Glutamatergic neuron (in vitro differentiated cells): ENCODE measurements around the gene CDC7. TPM values are rescaled to one million over a fixed set of nuclear protein-coding genes. Genes with fewer than 3 reads are reported as not detected.

Source experiments
- DNase-seq: peaks from one replicate; pipeline ENCODE4 v3.0.0; 2022
- H3K27ac Mint-ChIP-seq: one replicate; pipeline ENCODE4 v1.8.0; 2020; ENCODE audit warnings: mild to moderate bottlenecking, mixed read lengths, inconsistent platforms; ENCODE audit not compliant: unreplicated experiment
- H3K27me3 Mint-ChIP-seq: one replicate; pipeline ENCODE4 v1.8.0; 2020; ENCODE audit warnings: mild to moderate bottlenecking, moderate library complexity, mixed read lengths, inconsistent platforms; ENCODE audit not compliant: unreplicated experiment
- H3K36me3 Mint-ChIP-seq: one replicate; pipeline ENCODE4 v1.8.0; 2020; ENCODE audit warnings: mild to moderate bottlenecking, mixed read lengths, inconsistent platforms; ENCODE audit not compliant: unreplicated experiment
- H3K4me1 Mint-ChIP-seq: one replicate; pipeline ENCODE4 v1.8.0; 2020; ENCODE audit warnings: mild to moderate bottlenecking, low read depth, mixed read lengths, inconsistent platforms; ENCODE audit not compliant: unreplicated experiment
- H3K4me3 Mint-ChIP-seq: one replicate; pipeline ENCODE4 v1.8.0; 2020; ENCODE audit warnings: mild to moderate bottlenecking, mixed read lengths, inconsistent platforms; ENCODE audit not compliant: unreplicated experiment
- H3K9me3 Mint-ChIP-seq: one replicate; pipeline ENCODE4 v1.8.0; 2020; ENCODE audit warnings: mild to moderate bottlenecking, moderate library complexity, mixed read lengths, inconsistent platforms; ENCODE audit not compliant: unreplicated experiment
- total RNA-seq: library from RNA; stranded (reverse); fragmentation: NEBNext Ultra II Directional; extraction: Animal tissue kit (Norgen Biotek cat#: 25700); gene quantifications from one replicate; pipeline ENCODE4 v1.2.1, GENCODE V29; 2021; ENCODE audit not compliant: unreplicated experiment
- TF ChIP-seq, protein P1 (sequence below): fragments of 200-600 bp; sonication (generic); IDR thresholded peaks from one replicate; pipeline ENCODE4 v1.5.0; 2021; ENCODE audit not compliant: partially characterized antibody, unreplicated experiment

CDC7 gene
- total RNA-seq, 1 donor from 2014 or later, result 9.9 TPM

GRCh38 chr1:91557826-91558225 is 57.2 kb downstream of the CDC7 start:
- no peaks in the 10 kb centered on the region for H3K27me3 Mint-ChIP-seq
- H3K4me1 Mint-ChIP-seq, result peaks cover 2% of the 10 kb centered on the region
- H3K27ac Mint-ChIP-seq, result no peak overlapping the region
- DNase-seq, result no peak
- H3K9me3 Mint-ChIP-seq, result no peaks in the 10 kb centered on the region
- no peak overlapping the region for H3K4me3 Mint-ChIP-seq
- TF ChIP-seq, protein P1, sequence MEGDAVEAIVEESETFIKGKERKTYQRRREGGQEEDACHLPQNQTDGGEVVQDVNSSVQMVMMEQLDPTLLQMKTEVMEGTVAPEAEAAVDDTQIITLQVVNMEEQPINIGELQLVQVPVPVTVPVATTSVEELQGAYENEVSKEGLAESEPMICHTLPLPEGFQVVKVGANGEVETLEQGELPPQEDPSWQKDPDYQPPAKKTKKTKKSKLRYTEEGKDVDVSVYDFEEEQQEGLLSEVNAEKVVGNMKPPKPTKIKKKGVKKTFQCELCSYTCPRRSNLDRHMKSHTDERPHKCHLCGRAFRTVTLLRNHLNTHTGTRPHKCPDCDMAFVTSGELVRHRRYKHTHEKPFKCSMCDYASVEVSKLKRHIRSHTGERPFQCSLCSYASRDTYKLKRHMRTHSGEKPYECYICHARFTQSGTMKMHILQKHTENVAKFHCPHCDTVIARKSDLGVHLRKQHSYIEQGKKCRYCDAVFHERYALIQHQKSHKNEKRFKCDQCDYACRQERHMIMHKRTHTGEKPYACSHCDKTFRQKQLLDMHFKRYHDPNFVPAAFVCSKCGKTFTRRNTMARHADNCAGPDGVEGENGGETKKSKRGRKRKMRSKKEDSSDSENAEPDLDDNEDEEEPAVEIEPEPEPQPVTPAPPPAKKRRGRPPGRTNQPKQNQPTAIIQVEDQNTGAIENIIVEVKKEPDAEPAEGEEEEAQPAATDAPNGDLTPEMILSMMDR, result no peak
- H3K36me3 Mint-ChIP-seq, result no peaks in the 10 kb centered on the region

DNA sequence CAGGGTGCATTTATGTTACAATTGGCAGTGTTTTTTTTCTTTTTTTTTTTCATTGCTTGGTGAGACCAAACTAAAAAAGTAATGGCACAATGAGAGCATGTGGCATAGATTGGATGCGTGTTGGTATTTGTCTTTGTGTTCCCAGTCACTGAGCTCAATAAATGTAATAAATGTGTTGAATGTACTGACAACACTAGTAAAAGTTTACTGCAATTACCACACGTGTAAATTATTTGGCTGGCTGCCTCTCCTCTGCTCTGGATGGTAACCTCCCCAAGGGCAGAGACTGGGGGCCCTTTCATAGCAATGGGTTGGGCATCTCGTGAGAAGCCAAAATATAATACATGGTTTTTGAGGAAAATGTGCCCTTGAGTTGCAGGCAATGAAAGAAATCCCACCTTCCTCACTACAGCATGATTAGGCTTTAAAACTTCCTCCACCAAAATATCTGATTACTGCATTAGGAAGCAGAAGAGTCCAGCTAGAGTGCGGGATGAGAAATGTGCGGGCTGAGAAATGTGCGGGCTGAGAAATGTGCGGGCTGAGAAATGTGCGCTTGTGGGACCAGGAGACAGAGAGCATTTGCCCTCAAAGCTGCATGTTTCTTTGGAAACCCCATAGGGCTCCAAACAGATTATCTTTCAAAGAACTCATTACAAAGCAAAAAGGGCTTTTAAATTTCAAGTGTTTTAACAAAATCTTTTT is 58.5 kb downstream of the CDC7 start:
- TF ChIP-seq, protein P1, result no peak
- no peaks in the 10 kb centered on the region for H3K36me3 Mint-ChIP-seq
- no peak for DNase-seq
- H3K9me3 Mint-ChIP-seq, result no peaks in the 10 kb centered on the region
- H3K4me1 Mint-ChIP-seq, result peaks cover 2% of the 10 kb centered on the region
- no peak overlapping the region for H3K4me3 Mint-ChIP-seq
- no peaks in the 10 kb centered on the region for H3K27me3 Mint-ChIP-seq
- H3K27ac Mint-ChIP-seq, result no peak overlapping the region

GRCh38 chr1:91559838-91560565 is 59.4 kb downstream of the CDC7 start:
- no peaks in the 10 kb centered on the region for H3K9me3 Mint-ChIP-seq
- H3K4me3 Mint-ChIP-seq, result no peak overlapping the region
- TF ChIP-seq, protein P1, result no peak

GRCh38 chr1:91564888-91565701 is 64.4 kb downstream of the CDC7 start:
- Mint-ChIP-seq H3K27me3 (no peaks in the 10 kb centered on the region), H3K9me3 (no peaks in the 10 kb centered on the region), H3K27ac (no peak overlapping the region), H3K36me3 (no peaks in the 10 kb centered on the region), H3K4me3 (no peak overlapping the region), H3K4me1 (no peaks in the 10 kb centered on the region)
- TF ChIP-seq, protein P1, result no peak
- DNase-seq, result no peak

More at GRCh38 chr1:91559838-91560565, 59.4 kb downstream of the CDC7 start:
- Mint-ChIP-seq H3K36me3 (no peaks in the 10 kb centered on the region), H3K4me1 (peaks cover 2% of the 10 kb centered on the region), H3K27ac (no peak overlapping the region), H3K27me3 (no peaks in the 10 kb centered on the region)
- no peak for DNase-seq
